Right forelimb (tissue), 1 donor: ENCODE measurements around the gene ARHGAP26.
A peak's percentile ranks its signal among the peaks of the same experiment; 100 is the strongest.

Source experiments
- DNase-seq: peaks from one replicate; pipeline ENCODE4 v3.0.0-alpha.2; 2018

Gene ARHGAP26

GRCh38 chr5:143133721-143134120, 363.5 kb downstream of the ARHGAP26 start:
- no peak for DNase-seq

GRCh38 chr5:143134269-143134668, 364.1 kb downstream of the ARHGAP26 start:
- DNase-seq, result no peak

GRCh38 chr5:143134900-143135299, 364.7 kb downstream of the ARHGAP26 start:
- DNase-seq, result no peak

GRCh38 chr5:143135832-143136551, 365.8 kb downstream of the ARHGAP26 start:
- DNase-seq, result no peak

GRCh38 chr5:143138839-143139238, 368.7 kb downstream of the ARHGAP26 start:
- no peak for DNase-seq

GRCh38 chr5:143139585-143139984, 369.4 kb downstream of the ARHGAP26 start:
- DNase-seq, result no peak

- DNase-seq, result no peak
Measured at GRCh38 chr5:143140492-143141203, 370.5 kb downstream of the ARHGAP26 start.

GRCh38 chr5:143141652-143142051, 371.5 kb downstream of the ARHGAP26 start:
- DNase-seq, result no peak

- DNase-seq, result no peak
Measured at GRCh38 chr5:143142596-143143435, 372.6 kb downstream of the ARHGAP26 start.

- DNase-seq, result no peak
Measured at GRCh38 chr5:143143973-143144372, 373.8 kb downstream of the ARHGAP26 start.

GRCh38 chr5:143145243-143146160, 375.3 kb downstream of the ARHGAP26 start:
- no peak for DNase-seq

- no peak for DNase-seq
Measured at GRCh38 chr5:143146161-143146560, 376.0 kb downstream of the ARHGAP26 start.

- no peak for DNase-seq
Measured at GRCh38 chr5:143147383-143147782, 377.2 kb downstream of the ARHGAP26 start.

GRCh38 chr5:143147902-143148301, 377.7 kb downstream of the ARHGAP26 start:
- no peak for DNase-seq

- DNase-seq, result no peak
Measured at GRCh38 chr5:143148771-143149170, 378.6 kb downstream of the ARHGAP26 start.

- DNase-seq, result no peak
Measured at GRCh38 chr5:143149759-143150158, 379.6 kb downstream of the ARHGAP26 start.

- DNase-seq, result no peak
Measured at GRCh38 chr5:143151056-143151700, 381.0 kb downstream of the ARHGAP26 start.

GRCh38 chr5:143152445-143152844, 382.3 kb downstream of the ARHGAP26 start:
- DNase-seq, result no peak

GRCh38 chr5:143153332-143154119, 383.3 kb downstream of the ARHGAP26 start:
- peak; percentile 61 for DNase-seq

- no peak for DNase-seq
Measured at GRCh38 chr5:143154510-143155370, 384.6 kb downstream of the ARHGAP26 start.
